PC-9 (cell line): ENCODE data around the gene F12. TPM values are rescaled to one million over a fixed set of nuclear protein-coding genes. Genes with fewer than 3 reads are reported as not detected.
"Not testable (repeated sequence)": the region's sequence is repeated elsewhere in the genome, so short reads cannot be mapped to it uniquely, and the experiment has no call there.

Experiments
- BruUV-seq: library from RNA; stranded (reverse); fragments of 400-500 nt; replicated peaks from 2 replicates; lab custom pipeline; 2021; lab: Mats Ljungman, UMichigan
- CTCF ChIA-PET: fragments of 300-600 bp; sonication (Branson Sonifier 250); formaldehyde crosslinking; loops from one replicate; lab custom pipeline; 2022; ENCODE audit warnings: antibody characterized with exemption; lab: Charles Lee
- POLR2A ChIA-PET: fragments of 300-600 bp; sonication (Branson Sonifier 250); formaldehyde crosslinking; loops from one replicate; lab custom pipeline; 2022; ENCODE audit warnings: antibody characterized with exemption; ENCODE audit not compliant: unreplicated experiment; lab: Charles Lee
- DNase-seq, 2 experiments: peaks; one replicate each; pipeline versions ENCODE4 v3.0.0 to v3.0.0-alpha.2; 2015 to 2022; ENCODE audit warnings: mixed read lengths in 1 of 2
- H2AFZ ChIP-seq: fragments of 200-600 bp; sonication (generic); 2 replicates; pipeline ENCODE4 v1.8.1; 2017; ENCODE audit warnings: antibody characterized with exemption
- H3F3A ChIP-seq: fragments of 200-600 bp; sonication (generic); 2 replicates; pipeline ENCODE4 v1.8.1; 2017; ENCODE audit warnings: antibody characterized with exemption, mild to moderate bottlenecking, low read depth; ENCODE audit not compliant: insufficient read depth
- H3K27ac ChIP-seq: fragments of 200-600 bp; sonication (generic); 2 replicates; pipeline ENCODE4 v1.6.1; 2016; ENCODE audit warnings: mixed run types
- H3K27me3 ChIP-seq: fragments of 200-600 bp; sonication (generic); 2 replicates; pipeline ENCODE4 v1.6.1; 2016; ENCODE audit warnings: low read depth, mixed run types; ENCODE audit not compliant: insufficient read depth
- H3K36me3 ChIP-seq: fragments of 200-600 bp; sonication (generic); 2 replicates; pipeline ENCODE4 v1.6.1; 2016; ENCODE audit warnings: low read depth, mixed run types
- H3K4me1 ChIP-seq: fragments of 200-600 bp; sonication (generic); replicated peaks from 2 replicates; pipeline ENCODE4 v1.6.1; 2016; ENCODE audit warnings: mixed run types; ENCODE audit not compliant: insufficient read depth
- H3K4me2 ChIP-seq: fragments of 200-600 bp; sonication (generic); 2 replicates; pipeline ENCODE4 v1.6.1; 2017; ENCODE audit warnings: mixed run types
- H3K4me3 ChIP-seq: fragments of 200-600 bp; sonication (generic); 2 replicates; pipeline ENCODE4 v1.6.1; 2016; ENCODE audit warnings: mixed run types
- H3K79me2 ChIP-seq: fragments of 200-600 bp; sonication (generic); 2 replicates; pipeline ENCODE4 v1.6.1; 2017; ENCODE audit warnings: low read depth, mixed run types
- H3K9me2 ChIP-seq: fragments of 200-600 bp; sonication (generic); 2 replicates; pipeline ENCODE4 v1.8.1; 2017; ENCODE audit warnings: mild to moderate bottlenecking; ENCODE audit not compliant: insufficient read depth
- H3K9me3 ChIP-seq: fragments of 200-600 bp; sonication (generic); 2 replicates; pipeline ENCODE4 v1.8.1; 2016; ENCODE audit warnings: low read depth; ENCODE audit not compliant: insufficient read depth
- H4K20me1 ChIP-seq: fragments of 200-600 bp; sonication (generic); 2 replicates; pipeline ENCODE4 v1.8.1; 2017; ENCODE audit not compliant: insufficient read depth
- EZH2 ChIP-seq: fragments of 200-600 bp; sonication (generic); IDR thresholded peaks from 2 replicates; pipeline ENCODE4 v1.8.0; 2017; ENCODE audit warnings: antibody characterized with exemption, low read depth
- intact Hi-C: fragments of 100-400 bp; cut with micrococcal nuclease; formaldehyde crosslinking; loops from one replicate; pipeline ENCODE4 v1.10.0; 2022; ENCODE audit not compliant: unreplicated experiment
- total RNA-seq: library from RNA; stranded (reverse); gene quantifications from 2 replicates; pipeline ENCODE4 v1.2.3, GENCODE V29; 2021
- TF ChIP-seq, protein P1 (sequence below): fragments of 200-600 bp; sonication (generic); conservative IDR thresholded peaks from 2 replicates; pipeline ENCODE4 v1.6.1; 2017; ENCODE audit warnings: mixed run types, antibody characterized with exemption, mild to moderate bottlenecking, moderate library complexity

The F12 gene
- total RNA-seq, 1 experiment from 2014 or later, result 14.5 TPM

DNA sequence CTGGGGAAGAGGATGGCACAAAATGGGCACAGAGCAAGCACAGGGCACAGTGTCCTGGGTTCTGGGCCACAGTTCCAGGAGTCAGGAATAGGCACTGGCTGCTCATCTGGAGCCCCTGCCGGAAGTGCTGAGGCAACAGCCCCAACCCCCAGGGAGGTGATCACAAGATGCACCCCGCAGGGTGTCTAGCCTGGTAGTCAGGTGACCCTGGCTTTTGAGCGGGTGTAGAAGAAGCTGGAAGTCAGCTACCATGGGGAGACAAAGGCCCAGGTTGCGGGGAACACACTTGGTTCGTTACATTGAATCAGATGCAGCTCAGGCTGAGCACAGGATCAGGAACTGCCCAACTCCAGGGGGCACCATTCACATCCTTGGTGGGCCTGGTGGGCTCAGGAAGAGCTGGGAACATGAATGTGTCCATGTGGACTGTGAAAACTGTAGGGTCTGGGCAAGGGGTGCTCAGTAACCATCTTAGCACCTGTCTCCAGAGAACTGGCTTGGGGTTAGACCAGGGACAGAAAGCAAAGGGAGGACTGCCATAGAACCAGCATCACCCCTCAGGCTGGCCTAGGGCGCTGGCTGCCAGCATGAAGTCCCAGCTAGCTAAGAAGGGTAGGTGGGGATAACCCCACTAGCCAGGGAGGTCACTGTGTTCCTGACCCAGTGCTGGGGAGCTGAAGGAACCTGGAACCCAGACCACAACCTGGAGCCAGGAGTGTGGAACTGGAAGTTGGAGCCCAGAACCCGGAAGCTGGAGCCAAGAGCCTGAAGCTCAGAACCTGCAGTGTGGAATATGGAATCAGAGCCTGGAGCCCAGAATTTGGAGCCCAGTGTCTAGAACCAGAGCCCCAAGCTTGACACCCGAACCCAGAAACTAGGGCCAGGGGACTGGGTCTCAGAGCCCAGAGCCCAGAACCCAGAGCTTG lies 31.2 kb downstream of the F12 start:
- Histone ChIP-seq H2AFZ (no peak overlapping the region), H3K27ac (no peak overlapping the region), H4K20me1 (no peaks in the 10 kb centered on the region), H3K4me2 (no peak overlapping the region), H3F3A (peaks cover 4% of the 10 kb centered on the region; the same call in 1 of the 2 replicates), H3K4me1 (peaks cover 9% of the 10 kb centered on the region; the same call in 1 of the 2 replicates), H3K79me2 (no peaks in the 10 kb centered on the region), H3K9me3 (no peaks in the 10 kb centered on the region), H3K4me3 (no peak overlapping the region), H3K9me2 (no peaks in the 10 kb centered on the region), H3K27me3 (no peaks in the 10 kb centered on the region), H3K36me3 (no peaks in the 10 kb centered on the region)
- intact Hi-C loops, result no loop called here
- CTCF ChIA-PET, result interaction anchor here (0.6 to 1.8 kb wide), 4 partner anchors 8 to 731 kb away, joined by 3 to 17 read pairs (median 4); partner anchors contain the start of gene TSPAN17
- POLR2A ChIA-PET, result no interaction called here
- no peak for TF ChIP-seq EZH2
- TF ChIP-seq, protein P1, sequence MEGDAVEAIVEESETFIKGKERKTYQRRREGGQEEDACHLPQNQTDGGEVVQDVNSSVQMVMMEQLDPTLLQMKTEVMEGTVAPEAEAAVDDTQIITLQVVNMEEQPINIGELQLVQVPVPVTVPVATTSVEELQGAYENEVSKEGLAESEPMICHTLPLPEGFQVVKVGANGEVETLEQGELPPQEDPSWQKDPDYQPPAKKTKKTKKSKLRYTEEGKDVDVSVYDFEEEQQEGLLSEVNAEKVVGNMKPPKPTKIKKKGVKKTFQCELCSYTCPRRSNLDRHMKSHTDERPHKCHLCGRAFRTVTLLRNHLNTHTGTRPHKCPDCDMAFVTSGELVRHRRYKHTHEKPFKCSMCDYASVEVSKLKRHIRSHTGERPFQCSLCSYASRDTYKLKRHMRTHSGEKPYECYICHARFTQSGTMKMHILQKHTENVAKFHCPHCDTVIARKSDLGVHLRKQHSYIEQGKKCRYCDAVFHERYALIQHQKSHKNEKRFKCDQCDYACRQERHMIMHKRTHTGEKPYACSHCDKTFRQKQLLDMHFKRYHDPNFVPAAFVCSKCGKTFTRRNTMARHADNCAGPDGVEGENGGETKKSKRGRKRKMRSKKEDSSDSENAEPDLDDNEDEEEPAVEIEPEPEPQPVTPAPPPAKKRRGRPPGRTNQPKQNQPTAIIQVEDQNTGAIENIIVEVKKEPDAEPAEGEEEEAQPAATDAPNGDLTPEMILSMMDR, result no peak
- no TSS peak for BruUV-seq
- no peak for DNase-seq

DNA sequence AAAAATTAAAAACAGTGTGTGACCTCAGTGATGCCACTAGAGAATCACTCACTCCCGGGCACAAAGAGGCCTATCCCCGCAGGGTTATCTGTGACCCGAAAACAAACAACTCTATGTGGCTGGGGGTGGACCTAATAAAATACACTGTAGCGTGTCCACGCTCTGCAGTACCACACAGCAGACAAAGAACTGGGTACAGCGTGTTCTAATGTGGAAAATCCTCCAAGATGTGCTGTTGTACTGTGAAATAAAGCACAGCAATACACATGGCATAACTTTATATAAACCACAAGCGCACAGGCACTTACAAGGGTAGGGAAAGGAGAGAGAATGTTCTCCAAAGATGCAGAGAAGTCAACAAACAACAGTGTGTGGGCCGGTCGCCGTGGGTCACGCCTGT lies 33.3 kb downstream of the F12 start:
- Histone ChIP-seq H4K20me1 (no peaks in the 10 kb centered on the region), H3F3A (peaks cover 4% of the 10 kb centered on the region; the same call in 1 of the 2 replicates), H3K4me3 (no peak overlapping the region), H3K79me2 (no peaks in the 10 kb centered on the region), H3K27ac (no peak overlapping the region), H3K27me3 (no peaks in the 10 kb centered on the region), H2AFZ (no peak overlapping the region), H3K9me2 (no peaks in the 10 kb centered on the region), H3K4me1 (peaks cover 15% of the 10 kb centered on the region), H3K9me3 (no peaks in the 10 kb centered on the region), H3K36me3 (no peaks in the 10 kb centered on the region), H3K4me2 (no peak overlapping the region)
- BruUV-seq, result no TSS peak
- intact Hi-C loops, result no loop called here
- ChIA-PET POLR2A (no interaction called here), CTCF (no interaction called here)
- no peak for DNase-seq
- TF ChIP-seq, protein P1, result no peak
- TF ChIP-seq EZH2, result no peak

DNA sequence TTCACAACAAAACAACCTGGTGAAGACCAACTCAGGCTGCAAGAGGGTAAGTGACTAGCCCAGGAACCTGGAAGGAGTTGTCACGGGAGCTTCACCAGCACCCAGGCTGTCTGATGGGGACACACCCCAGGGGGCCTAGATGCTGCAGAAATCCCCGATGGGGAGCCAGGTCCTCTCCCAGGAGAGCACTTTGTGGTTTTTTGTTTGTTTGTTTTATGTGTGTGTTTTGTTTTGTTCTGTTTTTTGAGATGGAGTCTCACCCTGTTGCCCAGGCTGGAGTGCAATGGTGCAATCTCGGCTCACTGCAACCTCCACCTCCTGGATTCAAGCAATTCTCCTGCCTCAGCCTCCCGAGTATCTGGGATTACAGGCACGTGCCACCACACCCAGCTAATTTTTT lies 33.8 kb downstream of the F12 start:
- H3K4me3 ChIP-seq, H3K4me2 ChIP-seq, POLR2A ChIA-PET, CTCF ChIA-PET, H3K9me3 ChIP-seq, H3K27ac ChIP-seq, H4K20me1 ChIP-seq, H2AFZ ChIP-seq, BruUV-seq, H3K36me3 ChIP-seq, H3K27me3 ChIP-seq, H3K9me2 ChIP-seq, H3F3A ChIP-seq, DNase-seq, intact Hi-C loops, H3K79me2 ChIP-seq: not testable (repeated sequence)
- peaks cover 15% of the 10 kb centered on the region for H3K4me1 ChIP-seq
